Daoy (cell line): Measurements from ENCODE around the gene WNT2B. TPM values are rescaled to one million over a fixed set of nuclear protein-coding genes. Genes with fewer than 3 reads are reported as not detected.
A peak's percentile ranks its signal among the peaks of the same experiment; 100 is the strongest.

Experiments
- DNase-seq: peaks from one replicate; pipeline ENCODE4 v3.0.0-alpha.2; 2015; ENCODE audit warnings: low read depth
- total RNA-seq: library from RNA; depleted of rRNA; stranded (reverse); fragments of >200 nt; shearing (Covaris generic); gene quantifications from 2 replicates; pipeline ENCODE4 v1.2.3, GENCODE V29; 2014; rRNA removed

WNT2B gene
- total RNA-seq, 1 experiment from 2014 or later, result 0.40 TPM

DNA sequence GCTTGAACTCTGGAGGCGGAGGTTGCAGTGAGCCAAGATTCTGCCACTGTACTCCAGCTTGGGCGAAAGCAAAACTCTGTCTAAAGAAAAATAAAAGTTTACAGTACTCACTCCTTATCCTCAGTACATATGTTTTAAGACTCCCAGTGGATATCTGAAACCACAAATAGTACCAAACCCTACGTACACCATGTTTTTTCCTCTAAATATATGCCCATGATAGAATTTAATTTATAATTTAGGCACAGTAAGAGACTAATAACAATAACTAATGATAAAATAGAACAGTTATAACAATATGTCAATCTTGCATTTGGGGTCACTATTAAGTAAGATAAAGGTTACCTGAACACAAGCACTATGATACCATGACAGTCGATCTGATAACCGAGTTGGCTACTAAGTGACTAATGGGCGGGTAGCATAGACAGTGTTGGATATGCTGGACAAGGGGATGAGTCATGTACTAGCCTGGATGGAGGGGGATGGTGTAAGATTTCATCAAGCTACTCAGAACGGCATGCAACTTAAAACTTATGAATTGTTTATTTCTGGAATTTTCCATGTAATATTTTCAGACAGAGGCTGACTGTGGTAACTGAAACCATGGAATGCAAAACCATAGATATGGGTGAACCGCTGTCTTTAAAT lies 66.5 kb downstream of the WNT2B start:
- DNase-seq, result peak; percentile 91

- peak; percentile 3 for DNase-seq
Observed at GRCh38 chr1:112576240-112576639, 67.5 kb downstream of the WNT2B start.

Other genes with a start within 250 kb of the WNT2B start
- gene CTTNBP2NL, start 112.8 kb upstream of the WNT2B start, total RNA-seq, result 9.3 and 11.1 TPM in 2 replicates
- gene ST7L, start 110.2 kb downstream of the WNT2B start, total RNA-seq, result 29.6 and 31.5 TPM in 2 replicates
- 322 and 342 TPM in 2 replicates for gene CAPZA1, start 110.9 kb downstream of the WNT2B start, total RNA-seq
- 57.2 and 59.9 TPM in 2 replicates for gene MOV10, start 165.7 kb downstream of the WNT2B start, total RNA-seq
- gene RHOC, start 198.2 kb downstream of the WNT2B start, total RNA-seq, result 443 and 466 TPM in 2 replicates
- gene PPM1J, start 206.4 kb downstream of the WNT2B start, total RNA-seq, result 0.06 TPM in 1 of 2 replicates, not detected in the other